Measurements from ENCODE around the gene P2RX1.

- TF ChIP-seq CTCF (IDR thresholded peaks at IDR 0.05; ENCODE audit: low read depth, low read length, poor library complexity, severe bottlenecking) (no peak), EZH2phosphoT487 (IDR thresholded peaks at IDR 0.05; ENCODE audit: borderline replicate concordance, low read length) (no peak)
Observed at GRCh38 chr17:3911271-3912053, 4.8 kb downstream of the P2RX1 start.

Data from DOHH2 (cell line).